GM21390 (cell line): ENCODE data around the gene CNPY2.
A peak's percentile ranks its signal among the peaks of the same experiment; 100 is the strongest.
"Not testable (repeated sequence)": the region's sequence is repeated elsewhere in the genome, so short reads cannot be mapped to it uniquely, and the experiment has no call there.

Experiments used
- ATAC-seq: cut with Tn5 transposase; IDR thresholded peaks from one replicate; pipeline ENCODE4 v1.9.1; 2021; ENCODE audit not compliant: unreplicated experiment

CNPY2 gene

GRCh38 chr12:56299308-56299852, 16.4 kb downstream of the CNPY2 start:
- ATAC-seq: no peak

GRCh38 chr12:56298828-56299227, 17.0 kb downstream of the CNPY2 start:
- ATAC-seq: no peak

DNA sequence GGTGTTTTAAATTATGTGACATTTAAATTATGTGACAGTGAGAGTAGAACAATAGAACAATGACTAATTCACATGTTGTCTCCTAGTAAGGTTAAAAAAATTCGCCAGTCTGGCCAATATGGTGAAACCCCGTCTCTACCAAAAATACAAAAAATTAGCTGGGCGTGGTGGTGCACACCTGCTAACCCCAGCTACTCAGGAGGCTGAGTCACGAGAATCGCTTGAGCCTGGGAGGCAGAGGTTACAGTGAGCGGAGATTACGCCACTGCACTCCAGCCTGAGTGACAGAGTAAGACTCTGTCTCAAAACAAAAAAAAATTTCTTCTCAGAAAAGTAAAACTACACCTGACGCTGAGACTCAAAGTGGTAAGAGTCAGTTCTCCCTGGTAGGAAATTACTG, 18.4 kb downstream of the CNPY2 start:
- no peak for ATAC-seq

- ATAC-seq: no peak
Observed at GRCh38 chr12:56296295-56296694, 19.5 kb downstream of the CNPY2 start.

DNA sequence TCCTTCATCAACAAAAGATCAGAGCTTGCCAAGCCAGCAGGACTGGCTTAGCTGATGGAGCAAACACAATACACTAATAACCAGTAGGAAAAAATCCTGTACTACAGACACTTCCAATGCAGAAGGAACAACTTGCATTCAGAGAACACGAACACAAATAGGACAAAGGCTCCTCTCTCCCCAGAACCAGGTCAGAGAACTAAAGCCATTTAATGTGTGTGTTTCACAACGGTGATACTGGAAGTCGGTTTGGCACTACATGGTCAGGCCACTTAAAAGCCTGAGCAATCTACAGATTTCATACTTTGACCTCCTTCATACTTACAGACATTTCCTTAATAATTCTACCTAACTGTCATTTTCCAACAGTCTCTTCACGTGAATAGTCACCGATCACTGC, 22.0 kb downstream of the CNPY2 start:
- no peak for ATAC-seq

- no peak for ATAC-seq
Observed at GRCh38 chr12:56288705-56289387, 26.9 kb downstream of the CNPY2 start.

DNA sequence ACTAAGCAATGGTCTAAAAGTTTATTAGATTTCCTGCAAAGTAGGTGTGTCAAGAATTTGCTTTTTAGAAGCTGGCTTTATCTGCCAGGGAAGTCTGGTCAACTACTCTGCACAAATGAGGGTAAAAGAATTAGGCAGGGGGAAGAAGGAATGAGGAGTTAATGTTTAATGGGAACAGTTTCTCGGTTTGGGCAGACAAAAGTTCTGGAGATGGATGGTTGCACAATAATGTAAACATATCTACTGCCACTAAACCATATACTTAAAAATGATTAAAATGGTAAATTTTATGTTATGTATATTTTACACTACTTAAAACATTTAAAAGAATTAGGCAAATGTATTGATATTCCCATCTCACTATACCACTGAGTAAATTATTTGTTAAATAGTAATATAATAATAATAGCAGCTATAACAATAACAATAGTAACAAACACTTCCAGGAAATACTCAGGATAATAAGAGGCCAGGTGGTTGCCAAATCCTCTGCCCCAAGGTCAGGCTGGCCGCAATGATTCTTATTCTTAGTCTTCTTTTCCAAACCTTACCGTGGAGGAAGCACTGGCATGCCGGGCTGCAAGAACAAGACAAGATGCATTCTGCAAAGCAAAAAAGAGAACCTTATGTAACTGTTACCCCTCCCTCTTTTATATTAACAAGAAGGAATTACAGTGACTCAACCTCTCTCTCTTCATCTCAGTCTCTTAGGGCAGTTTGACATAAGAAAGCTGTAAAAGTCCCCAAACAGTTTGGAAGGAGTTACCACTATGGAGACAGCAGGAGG, 29.6 kb downstream of the CNPY2 start:
- no peak for ATAC-seq

- not testable (repeated sequence) for ATAC-seq
Observed at GRCh38 chr12:56284263-56284662, 31.5 kb downstream of the CNPY2 start.

DNA sequence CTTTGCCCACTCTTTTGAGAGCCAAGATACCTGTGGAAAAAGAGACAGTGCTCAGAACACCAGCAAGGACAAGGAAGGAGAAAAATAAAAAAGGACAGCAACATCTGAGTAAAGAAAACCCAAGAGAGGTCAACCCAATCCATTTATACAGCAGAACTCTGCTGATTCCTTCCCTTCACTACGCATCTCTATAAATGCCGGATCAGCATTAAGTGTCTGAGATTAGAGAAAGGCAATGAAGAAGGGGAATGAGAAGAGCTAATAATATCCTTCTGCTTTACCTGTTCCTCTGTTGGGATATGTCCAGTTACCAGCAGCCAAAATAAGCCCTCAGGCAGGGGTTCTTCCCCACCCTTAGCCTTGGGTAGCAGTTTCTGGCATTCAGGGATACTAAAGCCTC, 33.2 kb downstream of the CNPY2 start:
- no peak for ATAC-seq

GRCh38 chr12:56282030-56282429, 33.8 kb downstream of the CNPY2 start:
- no peak for ATAC-seq

DNA sequence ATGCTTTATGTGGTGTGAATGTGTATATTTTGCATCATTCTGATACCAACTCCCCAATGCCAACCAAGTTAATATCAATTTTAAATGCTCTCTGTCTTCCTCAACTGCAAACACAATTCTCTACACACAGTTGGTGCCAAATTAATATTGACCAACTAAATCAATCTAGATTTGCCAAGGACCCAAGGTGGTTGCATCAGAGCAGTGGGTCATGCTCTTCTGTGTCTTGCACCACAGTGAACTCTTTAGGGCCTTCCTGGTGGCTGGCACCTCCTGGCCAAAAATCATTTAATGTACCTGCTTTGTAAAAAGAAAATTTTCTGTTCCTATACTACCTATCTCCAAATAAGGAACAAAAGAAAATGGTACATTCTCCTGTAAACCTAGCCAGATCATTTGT, 34.9 kb downstream of the CNPY2 start:
- no peak for ATAC-seq

DNA sequence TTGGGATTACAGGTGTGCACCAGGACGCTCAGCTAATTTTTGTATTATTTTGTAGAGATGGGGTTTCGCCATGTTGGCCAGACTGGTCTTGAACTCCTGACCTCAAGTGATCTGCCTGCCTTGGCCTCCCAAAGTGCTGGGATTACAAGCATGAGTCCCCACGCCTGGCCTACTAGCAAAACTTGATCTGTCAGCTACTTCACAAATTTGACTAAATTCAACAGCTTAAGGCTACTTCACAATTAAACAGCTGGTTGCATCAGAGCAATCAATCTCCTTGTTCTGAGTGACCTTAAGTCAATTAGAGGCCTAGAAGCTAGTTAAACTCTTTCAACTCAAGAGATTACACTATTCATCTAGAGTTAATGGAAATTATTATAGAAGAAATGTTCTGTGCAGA, 36.9 kb downstream of the CNPY2 start:
- no peak for ATAC-seq

GRCh38 chr12:56274299-56274698, 41.5 kb downstream of the CNPY2 start:
- no peak for ATAC-seq

DNA sequence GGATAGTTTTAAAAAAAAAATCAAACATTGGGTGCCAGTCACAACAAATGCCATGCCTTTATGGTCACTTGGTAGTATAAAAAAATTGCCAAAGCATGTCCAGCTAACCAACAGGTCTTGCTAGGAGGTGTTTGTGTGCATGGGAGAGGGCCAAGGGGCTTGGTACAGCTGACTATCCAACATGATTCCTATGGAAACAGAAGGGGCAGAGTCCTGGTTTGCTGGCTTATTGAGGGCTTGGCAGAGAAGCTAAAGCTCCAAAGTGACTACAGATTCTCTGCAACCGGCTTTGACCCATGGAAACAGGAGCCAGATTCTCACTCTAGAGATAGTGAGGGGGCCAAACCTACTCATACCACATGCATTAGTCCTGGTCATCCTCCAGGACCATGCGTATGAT, 43.3 kb downstream of the CNPY2 start:
- ATAC-seq: not testable (repeated sequence)

- no peak for ATAC-seq
Observed at GRCh38 chr12:56271031-56271430, 44.8 kb downstream of the CNPY2 start.

DNA sequence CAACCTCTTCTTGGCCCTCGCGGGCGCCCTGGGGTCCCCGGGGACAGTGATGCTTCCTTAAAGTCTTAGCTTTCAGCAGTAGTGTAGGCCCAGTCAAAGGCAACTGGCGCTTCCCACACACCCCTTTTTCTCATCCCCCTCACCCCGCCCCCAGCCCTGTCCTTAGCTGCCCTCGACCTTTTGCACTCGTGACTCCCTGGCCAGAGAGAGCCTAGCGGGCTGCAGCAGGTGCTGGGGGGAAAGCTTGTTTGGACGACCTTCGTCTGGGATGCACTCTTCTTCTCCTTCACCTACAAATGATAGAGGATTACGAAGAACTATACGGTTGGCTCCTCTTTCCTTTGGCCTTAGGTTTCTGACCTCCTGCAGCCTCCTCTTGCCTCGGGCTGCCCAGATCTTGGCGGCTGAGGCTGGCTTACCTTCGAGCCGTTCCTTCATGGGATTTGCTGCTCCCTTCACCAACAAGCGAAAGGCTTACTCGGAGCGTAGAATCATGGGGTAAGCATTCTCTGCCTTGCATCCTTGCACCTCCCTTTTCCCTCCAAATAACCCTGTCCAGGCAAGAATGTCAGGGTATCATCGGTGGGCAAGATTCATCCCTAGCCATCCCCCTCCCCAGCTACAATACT, 48.2 kb downstream of the CNPY2 start:
- ATAC-seq: peak; percentile 14

- peak; percentile 90 for ATAC-seq
Observed at GRCh38 chr12:56266693-56267442, 48.9 kb downstream of the CNPY2 start, which contains the start of gene COQ10A. Gene COQ10A, plus strand, starts transcription at chr12:56266942. Its CDS starts 177 bp downstream, at chr12:56267119.

DNA sequence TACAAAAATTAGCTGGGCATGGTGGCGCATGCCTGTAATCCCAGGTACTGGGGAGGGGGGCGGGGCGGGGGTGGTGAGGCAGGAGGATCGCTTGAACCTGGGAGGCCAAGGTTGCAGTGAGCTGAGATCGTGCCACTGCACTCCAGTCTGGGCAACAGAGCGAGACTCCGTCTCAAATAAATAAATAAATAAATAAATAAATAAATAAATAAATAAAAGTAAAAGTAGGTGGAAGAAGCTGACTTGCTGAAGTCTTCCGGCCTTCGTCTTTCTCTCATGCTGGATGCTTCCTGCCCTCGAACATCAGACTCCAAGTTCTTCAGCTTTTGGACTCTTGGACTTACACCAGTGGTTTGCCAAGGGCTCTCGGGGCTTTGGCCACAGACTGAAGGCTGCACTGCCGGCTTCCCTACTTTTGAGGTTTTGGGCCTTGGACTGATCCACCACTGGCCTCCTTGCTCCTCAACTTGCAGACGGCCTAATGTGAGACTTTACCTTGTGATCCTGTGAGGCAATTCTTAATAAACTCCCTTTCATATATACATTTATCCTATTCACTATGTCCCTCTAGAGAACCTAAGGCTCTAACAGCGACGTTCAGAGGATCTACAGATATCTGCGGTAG, 49.6 kb downstream of the CNPY2 start:
- not testable (repeated sequence) for ATAC-seq

DNA sequence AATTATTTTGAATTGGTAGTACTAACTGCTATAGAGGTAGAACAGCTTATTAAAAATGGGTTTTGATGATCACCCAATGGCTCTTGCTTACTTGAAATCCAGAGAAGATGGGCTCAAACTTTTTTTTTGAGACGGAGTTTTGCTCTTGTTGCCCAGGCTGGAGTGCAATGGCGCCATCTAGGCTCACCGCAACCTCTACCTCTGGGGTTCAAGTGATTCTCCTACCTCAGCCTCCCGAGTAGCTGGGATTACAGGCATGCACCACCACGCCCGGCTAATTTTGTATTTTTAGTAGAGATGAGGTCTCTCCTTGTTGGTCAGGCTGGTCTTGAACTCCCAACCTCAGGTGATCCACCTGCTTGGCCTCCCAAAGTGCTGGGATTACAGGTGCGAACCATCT, 52.8 kb downstream of the CNPY2 start:
- not testable (repeated sequence) for ATAC-seq

GRCh38 chr12:56261503-56262232, 54.1 kb downstream of the CNPY2 start:
- no peak for ATAC-seq
